Measurements from ENCODE around the gene BACE1. TPM values are rescaled to one million over a fixed set of nuclear protein-coding genes. Genes with fewer than 3 reads are reported as not detected.

BACE1 gene
- total and polyA plus RNA-seq, 10 donors = 2.1 to 31.7 (median 18.8) TPM

DNA sequence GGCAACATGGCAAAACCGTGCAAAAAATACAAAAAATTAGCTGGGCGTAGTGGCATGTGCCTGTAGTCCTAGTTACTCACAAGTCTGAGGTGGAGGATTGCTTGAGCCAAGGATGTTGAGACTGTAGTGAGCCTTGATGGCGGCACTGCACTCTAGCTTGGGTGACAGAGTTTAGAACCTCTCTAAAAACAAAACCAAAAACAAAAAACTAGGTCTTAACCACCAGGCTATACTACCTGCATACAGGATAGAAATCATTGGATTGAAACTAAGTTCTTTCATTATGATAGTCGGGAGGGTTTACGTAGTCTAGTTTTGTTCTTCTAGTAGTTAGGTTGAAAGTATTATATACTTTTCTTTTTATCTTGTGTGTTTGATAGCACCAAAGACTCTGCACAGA lies 77.8 kb downstream of the BACE1 start:
- intact Hi-C loops (cut with DNase I; ENCODE audit: low total_unique reads) = loop anchor here (10.0 kb wide), 1 partner anchor 87 kb away; the partner anchor contains the start of gene CEP164
- H3K4me1 ChIP-seq = peaks cover 7 to 19% (median 14%) of the 10 kb centered on the region in 6 donors
- no peak overlapping the region for H3K27ac ChIP-seq
- H3K9me3 ChIP-seq = no peaks in the 10 kb centered on the region
- H3K4me3 ChIP-seq = no peak overlapping the region
- H3K36me3 ChIP-seq = peaks cover 0 to 68% (median 33%) of the 10 kb centered on the region in 6 donors
- 87 to 95% (median 91%) methylated on average over 5 of the region's 5 CpGs for WGBS, 5 donors
- no peaks in the 10 kb centered on the region for H3K27me3 ChIP-seq (replicated peaks in 1 of 7)
- TF ChIP-seq POLR2AphosphoS5 (IDR thresholded peaks at IDR 0.05) = no peak
- TF ChIP-seq POLR2A (IDR thresholded peaks at IDR 0.05) = no peak
- TF ChIP-seq, protein P1, sequence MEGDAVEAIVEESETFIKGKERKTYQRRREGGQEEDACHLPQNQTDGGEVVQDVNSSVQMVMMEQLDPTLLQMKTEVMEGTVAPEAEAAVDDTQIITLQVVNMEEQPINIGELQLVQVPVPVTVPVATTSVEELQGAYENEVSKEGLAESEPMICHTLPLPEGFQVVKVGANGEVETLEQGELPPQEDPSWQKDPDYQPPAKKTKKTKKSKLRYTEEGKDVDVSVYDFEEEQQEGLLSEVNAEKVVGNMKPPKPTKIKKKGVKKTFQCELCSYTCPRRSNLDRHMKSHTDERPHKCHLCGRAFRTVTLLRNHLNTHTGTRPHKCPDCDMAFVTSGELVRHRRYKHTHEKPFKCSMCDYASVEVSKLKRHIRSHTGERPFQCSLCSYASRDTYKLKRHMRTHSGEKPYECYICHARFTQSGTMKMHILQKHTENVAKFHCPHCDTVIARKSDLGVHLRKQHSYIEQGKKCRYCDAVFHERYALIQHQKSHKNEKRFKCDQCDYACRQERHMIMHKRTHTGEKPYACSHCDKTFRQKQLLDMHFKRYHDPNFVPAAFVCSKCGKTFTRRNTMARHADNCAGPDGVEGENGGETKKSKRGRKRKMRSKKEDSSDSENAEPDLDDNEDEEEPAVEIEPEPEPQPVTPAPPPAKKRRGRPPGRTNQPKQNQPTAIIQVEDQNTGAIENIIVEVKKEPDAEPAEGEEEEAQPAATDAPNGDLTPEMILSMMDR (IDR thresholded peaks at IDR 0.05 in 8 of 11, conservative IDR thresholded peaks at IDR 0.05 in 3 of 11) = no peak
- DNase-seq = no peak

Small RNA genes within 50 kb of the gene (small RNA-seq; reads per million reads assigned to genes)
- 0 reads per million in 4 donors for gene RF00564

Other genes starting within 250 kb of the BACE1 start
- gene SIK3, start 217.8 kb downstream of the BACE1 start, total RNA-seq = 100 to 1,000 TPM in 1 of 7 donors, 10 to 100 TPM in 6; 61.0 to 112 (median 70.9) TPM
- 10 to 100 TPM in 2 of 3 donors, 1 to 10 TPM in 1; 7.8 to 11.8 (median 11.1) TPM for gene SIK3, start 217.8 kb downstream of the BACE1 start, polyA plus RNA-seq
- 10 to 100 TPM; 58.6 to 80.4 (median 67.2) TPM for gene PAFAH1B2, start 172.0 kb downstream of the BACE1 start, total RNA-seq
- gene PAFAH1B2, start 172.0 kb downstream of the BACE1 start, polyA plus RNA-seq = 10 to 100 TPM; 14.3 to 28.3 (median 16.2) TPM
- gene SIDT2, start 137.5 kb downstream of the BACE1 start, total RNA-seq = 10 to 100 TPM; 40.3 to 83.8 (median 58.3) TPM
- gene SIDT2, start 137.5 kb downstream of the BACE1 start, polyA plus RNA-seq = 10 to 100 TPM; 21.3 to 36.0 (median 24.0) TPM
- gene TAGLN, start 116.9 kb downstream of the BACE1 start, total RNA-seq = 1,000 to 10,000 TPM in 1 of 7 donors, 100 to 1,000 TPM in 6; 117 to 1,088 (median 328) TPM
- gene TAGLN, start 116.9 kb downstream of the BACE1 start, polyA plus RNA-seq = 100 to 1,000 TPM; 247 to 807 (median 469) TPM
- gene PCSK7, start 84.2 kb downstream of the BACE1 start, total RNA-seq = 100 to 1,000 TPM in 5 of 7 donors, 10 to 100 TPM in 2; 92.6 to 152 (median 117) TPM
- 10 to 100 TPM; 27.3 to 53.4 (median 52.3) TPM for gene PCSK7, start 84.2 kb downstream of the BACE1 start, polyA plus RNA-seq
- gene RNF214, start 83.6 kb downstream of the BACE1 start, total RNA-seq = 10 to 100 TPM; 13.1 to 29.6 (median 20.9) TPM
- 1 to 10 TPM; 5.6 to 9.9 (median 6.7) TPM for gene RNF214, start 83.6 kb downstream of the BACE1 start, polyA plus RNA-seq
- 10 to 100 TPM in 4 of 7 donors, 1 to 10 TPM in 3; 4.8 to 12.1 (median 10.3) TPM for gene BACE1-AS, start 24.9 kb downstream of the BACE1 start, total RNA-seq
- 1 to 10 TPM; 3.9 to 5.8 (median 4.1) TPM for gene BACE1-AS, start 24.9 kb downstream of the BACE1 start, polyA plus RNA-seq
- gene CEP164, start 11.6 kb upstream of the BACE1 start, total RNA-seq = 10 to 100 TPM; 21.2 to 48.3 (median 34.8) TPM
- 10 to 100 TPM in 2 of 3 donors, 1 to 10 TPM in 1; 6.6 to 17.9 (median 12.1) TPM for gene CEP164, start 11.6 kb upstream of the BACE1 start, polyA plus RNA-seq